Measurements from ENCODE around the gene LEMD3.

The LEMD3 gene

GRCh38 chr12:65168681-65169319, 583 bp upstream of the LEMD3 start:
- DNase-seq = no peak

GRCh38 chr12:65170209-65170881, 962 bp downstream of the LEMD3 start:
- peak in 49 of 56 donors; percentile 4 to 69 (median 35) for DNase-seq

GRCh38 chr12:65171073-65171472, 1.7 kb downstream of the LEMD3 start:
- DNase-seq = peak in 1 of 56 donors; percentile 5

- no peak for DNase-seq
These were observed 2.5 kb downstream of the LEMD3 start for GRCh38 chr12:65171870-65172269.

GRCh38 chr12:65175385-65175784, 6.0 kb downstream of the LEMD3 start:
- DNase-seq = no peak

- no peak for DNase-seq
These were observed 12.8 kb downstream of the LEMD3 start for GRCh38 chr12:65182012-65182739.

- no peak for DNase-seq
These were observed 14.9 kb downstream of the LEMD3 start for GRCh38 chr12:65184176-65184857.

- no peak for DNase-seq
These were observed 15.5 kb downstream of the LEMD3 start for GRCh38 chr12:65184858-65185229.

- no peak for DNase-seq
These were observed 18.3 kb downstream of the LEMD3 start for GRCh38 chr12:65187665-65188064.

- DNase-seq = no peak
These were observed 18.9 kb downstream of the LEMD3 start for GRCh38 chr12:65188179-65188701.

GRCh38 chr12:65189028-65189718, 19.8 kb downstream of the LEMD3 start:
- no peak for DNase-seq

- DNase-seq = no peak
These were observed 23.7 kb downstream of the LEMD3 start for GRCh38 chr12:65192963-65193516.

- no peak for DNase-seq
These were observed 25.6 kb downstream of the LEMD3 start for GRCh38 chr12:65194949-65195348.

GRCh38 chr12:65195387-65196055, 26.1 kb downstream of the LEMD3 start:
- no peak for DNase-seq

GRCh38 chr12:65196762-65197567, 27.6 kb downstream of the LEMD3 start:
- DNase-seq = no peak

- no peak for DNase-seq
These were observed 30.2 kb downstream of the LEMD3 start for GRCh38 chr12:65199604-65200003.

GRCh38 chr12:65200007-65200665, 30.8 kb downstream of the LEMD3 start:
- DNase-seq = no peak

- no peak for DNase-seq
These were observed 34.0 kb downstream of the LEMD3 start for GRCh38 chr12:65203376-65203775.

Data from nucleus accumbens (tissue), 56 donors.